Hepatocyte (in vitro differentiated cells): Measurements from ENCODE around the gene SUPT7L.

Source experiments
- CTCF ChIP-seq: fragments of 200-600 bp; sonication (generic); IDR thresholded peaks from 2 replicates; pipeline ENCODE4 v1.5.1; 2016; ENCODE audit warnings: antibody characterized with exemption, mild to moderate bottlenecking; ENCODE audit not compliant: poor library complexity
- EZH2phosphoT487 ChIP-seq: fragments of 200-600 bp; sonication (generic); IDR thresholded peaks from one replicate; pipeline ENCODE4 v1.6.1; 2018; ENCODE audit warnings: antibody characterized with exemption, mild to moderate bottlenecking, low read depth, moderate library complexity; ENCODE audit not compliant: unreplicated experiment, severe bottlenecking

GRCh38 chr2:27704342-27704876 is 41.0 kb upstream of the SUPT7L start:
- TF ChIP-seq CTCF (no peak), EZH2phosphoT487 (no peak)
